HG02571 (cell line): Measurements from ENCODE around the gene FAM234B.

Experiments used
- ATAC-seq: cut with Tn5 transposase; IDR thresholded peaks from one replicate; pipeline ENCODE4 v1.9.1; 2021; ENCODE audit warnings: mild to moderate bottlenecking, moderate library complexity; ENCODE audit not compliant: unreplicated experiment

The FAM234B gene

DNA sequence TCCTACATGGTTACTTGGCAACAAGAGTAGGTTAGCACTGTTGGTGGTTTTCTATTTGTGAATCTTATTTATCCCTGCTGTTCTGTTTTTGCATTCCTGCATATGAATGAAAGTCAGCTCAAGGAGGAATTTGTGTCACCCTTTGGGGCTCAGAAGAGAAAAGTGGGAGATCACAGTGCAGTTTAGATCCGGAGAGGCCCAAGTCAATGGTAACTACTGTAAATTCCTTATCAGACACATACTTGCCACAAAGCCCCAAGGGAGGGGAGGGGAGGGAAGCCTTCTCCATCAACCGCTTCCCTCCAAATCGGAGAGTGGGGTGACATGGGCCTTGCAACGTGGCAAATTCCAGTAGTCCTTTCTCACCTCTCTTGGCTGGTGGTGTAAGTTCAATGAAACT, 44.3 kb downstream of the FAM234B start:
- ATAC-seq, result no peak

DNA sequence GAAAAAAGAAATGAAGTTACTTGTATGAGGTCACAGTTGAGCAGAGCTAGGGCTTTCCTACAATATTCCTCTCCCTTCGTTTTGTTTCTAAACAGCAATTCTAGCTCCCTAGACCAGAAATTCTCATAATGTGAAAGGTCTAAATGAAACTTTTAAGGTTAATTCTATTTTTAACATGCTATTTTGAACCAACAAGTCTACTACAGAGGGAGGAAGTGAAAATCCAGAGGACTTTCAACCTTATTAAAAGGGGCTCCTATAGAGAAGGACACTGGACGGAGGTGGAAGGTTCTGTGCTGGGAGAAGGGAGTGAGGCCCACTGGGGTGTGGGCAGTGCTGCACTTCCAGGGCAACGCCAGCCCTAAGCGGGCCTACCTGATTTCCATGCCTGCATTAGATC, 45.9 kb downstream of the FAM234B start:
- peak; percentile 48 for ATAC-seq

DNA sequence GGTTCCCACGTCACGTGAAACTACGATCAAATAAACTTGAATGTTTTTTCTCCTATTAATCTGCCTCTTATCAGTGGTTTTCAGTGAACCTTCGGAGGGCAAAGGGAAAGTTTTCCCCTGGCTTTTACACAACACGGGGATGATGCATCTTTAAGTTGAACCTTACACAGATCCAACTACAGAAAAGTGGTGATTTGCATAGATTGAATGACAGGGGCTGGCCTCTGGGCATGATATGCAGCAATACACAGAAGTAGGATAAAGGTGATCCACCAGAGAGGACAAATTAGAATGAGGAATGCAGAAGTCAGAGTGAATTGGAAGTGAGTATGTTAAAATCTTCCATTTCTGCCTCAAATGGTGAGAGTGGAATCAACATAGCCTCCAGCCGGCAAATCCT, 47.7 kb downstream of the FAM234B start:
- no peak for ATAC-seq

DNA sequence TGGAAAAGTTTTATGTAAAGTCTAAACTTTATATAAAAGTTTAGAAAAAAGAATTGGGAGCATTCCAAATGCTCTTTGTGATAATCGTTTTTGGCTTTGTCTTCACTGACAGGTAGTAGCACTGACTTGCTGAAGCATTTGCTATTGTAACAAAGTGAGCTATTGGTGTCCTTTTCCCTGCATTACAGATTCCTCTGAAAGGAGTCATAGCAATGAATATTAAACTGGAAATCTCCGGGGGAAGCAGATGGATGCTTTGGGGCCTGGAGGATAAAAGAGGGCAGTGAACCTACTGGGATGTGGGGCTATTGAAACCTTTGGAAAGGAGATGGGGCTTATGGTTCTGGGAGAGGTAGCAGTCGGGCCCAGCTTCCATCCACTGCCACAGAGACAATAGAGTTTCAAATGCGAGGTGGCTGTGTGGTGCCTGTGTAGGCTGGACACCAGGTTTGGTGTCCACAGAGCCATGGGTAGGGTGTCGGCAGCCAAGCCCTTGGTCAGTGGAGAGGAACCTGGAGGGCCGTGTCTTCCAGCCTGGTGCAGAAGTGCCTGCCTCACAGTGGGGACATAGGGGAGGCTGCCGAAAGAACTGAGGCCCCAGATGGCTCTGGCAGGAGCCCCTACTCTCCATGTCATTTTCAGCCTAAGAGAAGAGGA, 49.1 kb downstream of the FAM234B start:
- ATAC-seq, result no peak

DNA sequence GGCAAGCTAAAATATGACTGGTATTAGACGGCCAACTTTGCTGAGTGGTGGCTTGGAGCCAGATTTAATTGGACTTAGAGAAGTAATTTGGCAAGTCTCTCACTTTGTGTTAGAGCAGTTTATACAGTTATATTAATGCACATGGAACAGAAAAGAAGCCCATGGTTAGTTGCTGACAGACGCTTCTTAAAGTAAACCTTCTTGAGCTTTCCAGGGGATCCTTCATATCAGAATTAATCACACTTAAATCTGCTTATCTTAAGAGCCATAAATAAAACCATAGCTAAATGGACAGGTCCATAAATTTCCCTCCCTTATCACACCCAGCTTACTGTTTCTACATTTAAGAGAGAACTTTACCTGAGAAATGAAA, 49.7 kb downstream of the FAM234B start:
- no peak for ATAC-seq

DNA sequence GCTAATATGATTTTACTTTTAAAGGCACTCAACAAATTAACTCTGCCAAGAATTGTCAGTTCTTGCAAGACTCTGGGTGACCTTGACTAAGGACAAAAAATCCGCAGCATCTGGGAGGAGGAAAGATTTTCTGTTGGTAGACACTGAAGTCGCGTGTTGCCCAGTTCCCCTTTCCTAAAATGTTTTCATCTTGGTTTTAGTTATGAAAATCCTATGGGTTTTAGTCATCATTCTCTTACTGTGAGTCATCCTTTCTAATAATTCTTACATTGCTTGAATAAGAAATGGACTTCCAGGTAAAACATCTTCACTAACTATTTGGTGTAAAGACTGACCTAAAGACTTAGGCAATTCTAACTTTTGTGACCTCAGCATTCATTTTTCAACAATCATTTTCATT, 50.2 kb downstream of the FAM234B start:
- no peak for ATAC-seq

DNA sequence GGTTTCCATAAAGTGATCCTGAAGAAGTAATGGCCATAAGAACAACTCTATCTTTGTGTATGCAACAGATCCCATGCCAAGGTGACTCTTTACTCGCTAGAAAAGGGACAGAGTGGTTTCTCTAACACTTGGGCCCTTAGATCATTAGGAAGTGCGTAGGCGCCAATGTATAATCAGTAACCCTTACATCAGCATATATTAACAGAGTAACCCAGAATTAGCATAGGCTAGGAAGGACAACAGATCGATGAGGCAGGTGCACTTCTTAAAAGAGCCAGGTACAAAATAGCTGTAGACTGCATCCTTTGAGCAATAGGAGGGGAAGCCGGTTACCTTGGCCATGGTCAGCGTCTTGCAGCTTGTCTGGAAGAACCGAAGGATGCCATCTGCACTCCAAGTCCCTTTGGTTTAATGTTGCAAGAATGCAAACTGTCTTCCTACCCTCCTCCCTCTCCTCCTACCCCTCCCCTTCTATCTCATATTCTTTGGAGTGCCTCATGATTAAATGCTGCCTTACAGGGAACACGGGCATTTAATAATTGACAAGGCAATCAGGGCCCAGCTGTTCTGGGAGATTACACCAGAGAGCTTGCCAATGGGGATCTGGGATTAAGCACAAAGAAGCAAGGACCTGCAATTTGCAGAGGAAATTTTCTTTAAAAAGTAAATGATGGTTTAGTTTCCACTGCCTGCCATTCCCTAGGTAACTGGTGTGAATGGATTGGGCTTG, 51.2 kb downstream of the FAM234B start:
- no peak for ATAC-seq

DNA sequence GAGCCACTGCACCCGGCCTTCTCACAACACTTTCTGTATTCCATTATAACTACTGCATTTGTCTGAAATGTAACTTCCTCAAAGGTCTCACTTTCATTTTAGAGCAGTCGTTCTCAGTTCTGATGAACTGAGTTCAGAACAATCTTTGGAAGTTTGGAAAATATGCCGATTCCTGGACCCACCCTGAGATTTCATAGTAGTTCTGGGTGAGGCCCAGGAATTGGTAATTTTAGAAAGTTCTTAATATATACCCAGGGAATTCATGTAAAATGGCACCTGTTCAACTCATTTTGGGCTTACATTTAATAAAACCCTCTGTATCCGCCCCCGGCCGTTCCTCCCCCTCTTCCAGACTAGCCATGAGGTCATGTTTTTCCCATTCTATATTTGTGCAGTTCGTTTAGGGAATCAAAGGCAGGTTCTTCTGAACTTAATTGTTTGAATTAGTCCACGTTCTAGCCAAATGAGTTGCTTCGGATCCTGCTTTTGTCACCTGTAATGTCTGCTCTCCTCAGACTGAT, 53.4 kb downstream of the FAM234B start:
- no peak for ATAC-seq

DNA sequence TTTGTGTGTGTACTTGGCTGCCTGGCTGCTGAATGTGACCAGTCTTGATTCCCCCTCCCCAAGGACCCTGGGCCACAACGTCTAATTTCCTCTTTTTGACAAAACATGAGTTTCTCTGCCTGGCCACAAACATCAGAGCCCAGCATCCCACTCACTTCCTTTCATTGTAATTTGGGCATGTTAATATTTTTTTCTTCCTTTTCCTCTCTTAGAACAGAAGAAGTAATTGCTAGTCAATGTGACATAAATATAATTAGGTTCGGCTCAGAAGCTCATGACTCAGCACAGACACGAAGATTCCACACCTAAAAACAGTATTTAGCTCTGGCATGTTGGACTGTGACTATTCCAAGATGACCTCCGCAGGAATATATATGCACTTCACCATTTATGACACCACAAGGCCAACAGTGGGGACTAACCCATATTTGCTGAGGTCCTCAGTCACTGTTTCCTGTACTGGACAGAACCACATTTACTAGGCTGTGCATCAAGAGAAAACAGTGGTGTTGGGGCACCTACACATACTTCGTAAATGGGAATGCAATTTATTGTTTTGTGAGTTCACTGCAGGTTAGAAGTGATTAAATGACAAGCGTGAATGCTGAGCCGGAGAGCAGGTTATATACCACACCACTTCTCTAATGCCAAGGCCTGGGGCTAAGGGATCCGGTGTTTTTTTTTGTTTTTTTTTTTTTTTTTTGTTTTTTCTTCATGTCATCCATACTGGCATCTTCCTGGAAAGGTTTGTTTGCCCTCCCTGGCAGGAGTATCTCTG, 55.1 kb downstream of the FAM234B start:
- ATAC-seq, result no peak

DNA sequence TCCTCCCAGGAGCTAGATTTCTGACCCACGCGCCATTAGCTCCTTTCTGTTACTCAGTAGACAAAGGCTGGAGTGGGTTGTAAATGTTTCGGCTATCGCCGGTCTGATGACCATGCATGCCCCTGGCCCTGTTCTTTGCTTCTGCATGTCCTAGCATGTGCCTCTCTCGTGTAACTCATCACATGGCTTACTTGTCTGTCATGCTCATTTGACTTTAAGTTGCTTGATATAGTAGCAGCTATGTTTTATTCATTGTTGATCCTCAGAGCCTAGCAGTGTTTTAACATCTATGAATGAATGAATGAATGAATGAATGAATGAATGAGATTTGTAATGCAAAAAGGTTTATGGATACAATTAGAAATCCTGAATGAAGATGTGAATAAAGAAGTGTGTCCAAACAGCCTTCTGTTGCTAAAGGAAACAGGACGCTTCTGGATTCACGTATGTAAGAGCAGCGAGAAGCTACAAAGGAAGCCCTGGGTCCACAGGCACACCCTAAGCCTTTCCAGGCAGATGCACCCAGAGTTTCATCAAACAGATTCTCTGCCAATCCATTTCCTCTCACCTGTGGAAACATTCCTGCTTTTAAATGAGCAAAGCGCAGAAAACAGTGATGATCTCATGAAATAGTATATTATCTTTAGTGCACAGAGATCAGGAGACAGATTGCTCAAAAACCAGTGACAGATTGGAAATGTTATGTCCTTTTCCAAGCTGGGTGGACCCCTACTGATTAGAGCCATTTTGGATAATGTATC, 55.8 kb downstream of the FAM234B start:
- no peak for ATAC-seq

DNA sequence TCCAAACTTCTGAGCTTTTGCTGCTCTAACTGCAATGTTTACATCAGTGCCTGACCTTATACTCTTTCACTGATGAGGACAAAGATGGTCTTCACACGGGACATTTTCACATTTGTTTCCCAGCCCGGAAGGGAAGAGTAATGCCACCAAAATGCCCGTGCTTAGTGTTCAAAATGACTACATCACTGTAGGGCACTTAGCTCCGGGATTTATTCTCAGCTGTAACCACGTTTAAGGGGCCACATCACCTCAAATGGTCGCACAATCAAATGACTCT, 56.4 kb downstream of the FAM234B start:
- ATAC-seq, result no peak

DNA sequence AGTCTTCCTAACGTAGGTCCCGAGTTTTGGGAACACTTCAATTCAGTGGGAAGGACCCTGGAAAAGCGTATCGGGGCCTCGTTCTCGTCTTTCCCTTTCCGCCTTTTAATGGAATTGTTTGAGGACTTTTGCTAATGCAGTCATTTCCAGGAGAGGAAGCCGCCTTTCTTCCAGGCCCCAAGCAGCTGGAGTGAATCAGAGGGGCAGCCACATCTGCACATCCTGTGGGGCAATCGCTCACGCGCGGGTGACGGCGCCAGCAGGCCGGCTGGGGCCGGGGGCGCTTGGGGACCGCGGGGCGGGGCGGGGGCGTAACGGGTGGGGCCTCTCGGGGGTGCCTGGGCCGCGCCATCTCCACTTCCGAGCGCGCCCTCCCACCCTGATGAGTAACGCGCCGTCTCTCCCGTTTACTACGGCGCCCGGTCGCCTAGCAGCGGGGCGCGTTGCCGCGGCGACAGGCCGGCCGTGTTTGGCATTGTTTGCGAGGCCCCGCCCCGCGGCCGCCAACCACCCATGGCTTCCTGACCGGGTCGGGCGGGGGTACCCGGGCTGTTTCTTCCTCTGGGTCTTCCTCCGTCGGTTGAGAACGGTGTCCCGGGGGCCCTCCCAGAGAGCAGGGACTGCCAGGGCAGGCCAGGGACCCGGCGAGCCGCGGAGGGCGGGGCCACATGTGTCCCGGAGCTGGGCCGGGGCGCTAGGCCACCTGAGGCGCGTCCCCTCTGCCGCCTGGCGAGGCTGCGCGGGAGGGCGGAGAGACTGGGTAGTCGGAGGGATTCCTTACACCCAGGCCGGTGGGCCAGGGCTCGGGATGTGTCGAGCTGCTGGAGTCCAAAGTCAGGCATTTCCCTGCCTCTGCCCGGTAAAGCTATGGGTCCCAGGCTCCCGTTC, 56.9 kb downstream of the FAM234B start:
- peak; percentile 92 for ATAC-seq

DNA sequence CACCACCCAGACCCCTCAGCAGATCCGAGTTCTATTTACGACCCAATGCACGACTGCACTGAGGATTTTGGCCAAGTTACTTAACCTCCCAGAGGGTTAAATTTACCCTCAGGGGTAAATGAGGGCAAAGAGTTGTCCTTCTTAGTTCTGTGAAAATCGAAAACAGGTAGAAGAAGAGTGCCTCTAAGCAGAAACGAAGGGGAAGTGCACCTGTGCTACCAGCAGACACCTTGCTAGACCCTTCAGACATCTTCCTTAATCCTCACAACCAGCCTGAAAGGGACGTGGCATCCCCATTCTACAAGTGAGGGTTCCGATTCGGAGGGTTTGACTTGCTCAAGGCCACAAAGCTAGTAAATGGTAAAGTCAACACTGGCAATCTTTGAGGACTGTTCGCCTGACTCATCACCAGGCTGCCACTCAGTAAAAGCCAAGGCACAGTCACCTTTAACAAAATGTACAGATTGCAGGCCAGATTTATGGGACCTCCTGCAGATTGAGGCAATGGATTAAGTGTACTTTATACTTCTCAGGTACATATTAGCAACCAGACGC, 57.7 kb downstream of the FAM234B start:
- no peak for ATAC-seq

DNA sequence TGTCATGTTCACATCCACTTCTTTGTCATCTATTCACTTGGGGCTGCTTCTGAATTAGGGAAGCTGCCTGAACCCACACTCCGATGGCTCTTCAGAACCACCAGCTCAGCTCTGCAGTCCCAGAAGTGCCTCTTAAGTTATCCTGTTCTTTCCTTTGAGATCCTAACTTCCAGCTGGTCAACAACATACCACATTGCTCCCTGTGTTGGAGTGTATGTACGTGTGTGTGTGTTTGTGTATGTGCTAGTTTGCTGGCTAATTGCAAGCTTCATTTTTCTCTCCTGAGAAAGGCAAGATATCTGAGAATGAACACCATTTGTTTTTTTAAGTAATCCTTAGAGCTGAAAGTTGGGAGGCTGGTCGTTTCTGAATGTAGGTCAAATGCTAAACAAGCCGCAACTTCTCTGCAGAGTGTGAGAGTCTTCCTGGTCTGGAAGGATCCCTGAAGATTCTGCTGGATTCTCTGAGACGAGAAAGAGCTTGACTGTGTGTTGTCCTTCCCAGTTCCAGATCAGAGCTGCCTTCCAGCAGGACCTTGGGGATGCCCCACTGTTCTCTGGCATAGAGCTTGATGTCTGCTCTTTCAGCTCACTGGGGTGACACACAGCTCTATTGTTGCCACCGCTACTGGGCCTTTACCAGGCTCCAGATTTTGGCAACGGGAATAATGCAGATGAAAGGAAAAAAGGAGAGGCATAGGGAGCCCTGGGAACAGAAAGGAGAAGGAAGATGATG, 58.4 kb downstream of the FAM234B start:
- no peak for ATAC-seq

DNA sequence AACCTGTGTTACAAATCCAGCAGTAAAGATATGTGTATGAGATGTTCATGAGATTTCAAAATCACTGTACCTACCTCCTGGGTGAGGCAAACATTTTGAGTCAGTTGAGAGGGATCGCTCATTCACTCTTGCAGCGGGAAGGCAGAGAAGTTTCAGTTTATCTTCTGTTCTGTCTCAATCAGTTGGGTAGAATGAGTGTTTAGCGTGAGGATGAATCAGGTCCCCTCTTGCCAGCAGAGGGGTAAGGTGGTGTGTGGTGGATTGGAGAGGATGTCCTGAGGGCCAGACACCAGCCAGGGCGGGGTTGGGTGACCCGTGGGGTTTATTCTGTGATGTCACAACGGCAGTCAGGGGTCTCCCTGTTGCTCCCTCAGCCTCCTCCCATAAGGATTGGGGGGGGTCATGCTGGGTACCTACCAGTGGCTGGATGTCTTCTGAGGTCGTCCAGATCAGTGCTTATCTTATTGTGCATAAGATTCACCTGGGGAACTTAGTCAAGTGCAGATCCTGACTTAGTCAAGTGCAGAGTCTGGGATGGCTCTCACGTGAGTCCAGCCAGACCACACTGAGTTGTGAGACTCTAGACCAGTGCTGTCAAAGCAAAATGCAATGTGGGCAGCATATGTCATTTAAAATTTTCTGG, 59.3 kb downstream of the FAM234B start, which contains the start of gene GSG1:
TSS of gene GSG1 (minus strand) at position 277 of the 643 bp plus-strand sequence. CDS start at position 122, 155 bp downstream.
- no peak for ATAC-seq

DNA sequence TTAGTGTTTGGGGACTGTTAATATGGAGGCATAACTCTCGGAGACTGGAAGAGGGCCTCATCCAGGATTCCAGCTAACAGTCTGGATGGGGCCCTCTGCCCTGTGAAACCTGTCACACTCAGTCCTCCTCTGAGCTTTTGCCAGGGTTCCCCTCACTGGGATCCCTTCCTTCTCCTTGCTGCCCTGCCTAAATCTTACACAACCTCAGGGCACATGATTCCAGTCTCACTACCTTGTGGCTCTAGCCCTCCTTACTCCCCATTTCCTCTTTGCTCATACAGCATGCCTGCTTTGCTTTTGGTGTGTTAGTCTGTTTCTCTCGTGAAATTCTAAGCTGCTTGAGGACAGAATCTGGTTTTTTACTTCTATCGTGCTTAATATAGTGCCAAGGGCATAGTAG, 60.2 kb downstream of the FAM234B start:
- no peak for ATAC-seq

DNA sequence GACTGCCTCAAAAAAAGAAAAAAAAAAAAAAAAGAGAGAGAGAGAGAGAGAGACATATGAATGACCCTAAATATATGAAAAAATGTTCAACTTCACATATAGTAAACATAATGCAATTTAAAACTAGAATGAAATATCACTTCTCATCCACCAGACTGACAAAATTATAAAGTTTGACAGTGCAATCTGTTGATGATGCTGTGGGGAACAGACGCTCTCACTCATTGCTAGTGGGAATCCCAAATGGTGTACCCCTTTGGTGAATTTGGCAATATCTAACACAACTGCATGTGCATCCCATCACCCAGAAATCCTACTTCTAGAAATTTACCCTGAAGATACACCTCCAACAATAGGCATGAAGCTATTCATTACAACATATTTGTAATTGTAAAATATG, 61.6 kb downstream of the FAM234B start:
- no peak for ATAC-seq

DNA sequence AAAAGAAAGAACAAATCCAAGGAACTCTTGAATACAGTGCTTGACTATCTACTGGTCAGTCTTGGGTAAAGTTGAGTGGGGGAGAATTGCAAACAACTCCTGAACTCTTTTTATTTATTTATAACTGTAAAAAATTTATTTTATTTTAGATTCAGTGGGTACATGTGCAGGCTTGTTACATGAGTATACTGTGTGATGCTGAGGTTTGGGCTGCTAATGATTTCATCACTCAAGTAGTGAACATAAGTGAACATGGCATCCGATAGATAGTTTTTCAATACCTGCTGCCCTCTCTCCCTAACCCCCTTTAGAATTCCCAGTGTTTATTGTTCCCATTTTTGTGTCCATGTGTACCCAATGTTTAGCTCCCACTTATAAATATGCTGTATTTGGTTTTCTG, 62.5 kb downstream of the FAM234B start:
- ATAC-seq, result no peak

DNA sequence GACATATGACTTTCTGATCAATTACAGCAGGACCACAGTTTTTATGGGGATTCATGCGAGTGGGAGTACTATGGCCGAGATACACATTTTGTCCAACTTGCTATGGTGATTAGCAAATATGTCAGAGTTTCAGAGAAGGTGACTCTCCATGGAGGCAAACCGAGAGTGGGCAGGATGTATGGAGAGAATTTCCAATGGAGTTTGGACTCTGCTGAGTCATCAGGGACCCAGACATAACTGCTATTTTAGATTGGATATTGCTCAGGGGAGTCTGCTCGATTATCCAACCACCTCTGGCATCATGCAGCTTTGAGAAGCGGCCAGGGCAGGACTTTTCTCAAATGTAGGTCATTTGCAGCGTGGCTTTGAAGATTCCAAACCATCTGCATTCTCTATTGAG, 68.8 kb downstream of the FAM234B start:
- ATAC-seq, result no peak
